HG03520 (cell line): Measurements from ENCODE around the gene TMEM223.
"Not testable (repeated sequence)": the region's sequence is repeated elsewhere in the genome, so short reads cannot be mapped to it uniquely, and the experiment has no call there.

ENCODE experiments used
- ATAC-seq: cut with Tn5 transposase; IDR thresholded peaks from one replicate; pipeline ENCODE4 v1.9.1; 2021; ENCODE audit warnings: mild to moderate bottlenecking, moderate library complexity; ENCODE audit not compliant: unreplicated experiment

Gene TMEM223

DNA sequence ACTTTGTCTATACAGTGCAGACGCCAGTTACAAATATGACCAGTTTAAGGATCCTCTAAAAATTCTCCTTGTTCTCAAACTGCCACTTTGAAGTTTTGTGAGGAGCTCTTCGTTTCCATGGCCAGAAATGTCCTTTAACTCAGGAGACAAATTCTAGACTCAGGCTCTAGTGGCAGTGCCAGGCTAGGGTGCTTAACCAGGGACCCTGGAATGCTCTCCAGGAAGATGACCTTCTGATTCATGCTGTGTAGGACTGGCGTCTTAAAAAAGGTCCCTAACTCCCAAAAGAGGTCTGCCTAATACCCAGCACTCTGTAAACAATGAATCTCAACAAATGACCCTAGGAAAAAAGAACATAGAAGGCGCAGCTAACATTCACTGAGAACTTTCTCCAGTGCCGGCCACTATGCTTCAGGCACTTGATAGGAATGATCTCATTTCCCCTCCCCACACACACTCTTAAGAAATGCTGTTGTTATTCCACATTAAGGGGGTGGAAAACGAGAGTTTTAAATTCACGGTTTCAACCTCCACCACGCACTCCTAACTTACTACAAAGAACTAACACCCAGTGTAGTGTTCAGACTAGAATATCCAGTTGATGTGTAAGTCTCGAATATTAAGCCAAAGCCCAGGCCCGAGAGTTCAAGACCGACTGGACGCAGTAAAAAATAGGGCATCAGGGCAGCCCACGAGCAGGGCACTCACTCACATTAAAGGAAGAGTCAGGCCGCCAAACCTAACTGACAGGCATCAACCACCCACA, 12.7 kb upstream of the TMEM223 start:
- ATAC-seq: no peak

- no peak for ATAC-seq
These were observed 9.3 kb upstream of the TMEM223 start for GRCh38 chr11:62801071-62801470.

GRCh38 chr11:62799486-62799885, 7.7 kb upstream of the TMEM223 start:
- no peak for ATAC-seq

DNA sequence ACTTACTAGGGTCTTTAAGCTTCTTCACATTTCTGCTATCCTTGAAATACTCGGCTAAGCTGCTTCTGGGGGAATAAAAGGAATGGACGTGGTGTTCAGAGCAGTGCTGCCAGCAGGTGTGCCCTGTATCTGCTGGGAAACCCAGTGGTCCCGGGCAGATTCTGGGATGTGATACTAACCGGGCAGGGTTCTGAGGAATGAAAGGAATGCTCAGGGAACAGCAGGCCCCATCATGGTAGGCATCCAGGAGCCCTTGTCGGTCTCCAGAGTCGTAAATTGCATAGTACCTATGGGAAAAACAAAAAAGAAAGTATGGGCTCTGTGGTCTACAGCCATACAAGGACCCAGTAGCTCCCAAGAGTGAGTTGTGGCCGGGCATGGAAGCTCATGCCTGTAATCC, 4.5 kb upstream of the TMEM223 start:
- ATAC-seq: no peak

DNA sequence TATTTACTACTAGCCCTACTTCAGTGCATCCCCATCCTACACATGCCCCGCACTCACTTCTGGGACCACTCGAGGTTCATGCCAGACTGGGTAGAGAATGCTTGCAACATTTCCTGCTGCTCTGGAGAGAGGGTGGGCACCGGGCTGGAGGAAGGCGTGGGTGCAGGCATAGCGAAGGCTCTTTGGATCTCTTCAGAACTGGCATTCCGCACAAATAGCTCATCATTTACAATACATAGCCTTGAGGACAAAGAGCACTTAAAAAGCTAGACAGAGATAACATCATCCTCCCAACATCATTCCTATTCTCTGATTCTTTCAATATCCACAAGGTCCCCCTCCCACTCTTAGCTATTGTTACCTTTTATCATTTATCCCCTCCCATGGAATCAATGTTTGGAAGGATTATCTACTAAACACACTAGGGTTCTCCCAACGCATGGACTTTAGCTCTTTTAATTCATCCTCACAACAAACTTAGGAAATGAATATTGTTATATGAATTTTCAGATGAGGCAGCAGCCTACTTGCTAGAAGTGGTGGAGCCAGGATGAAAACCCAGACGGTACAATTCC, 2.5 kb upstream of the TMEM223 start:
- no peak for ATAC-seq

- peak; percentile 2 for ATAC-seq
These were observed 383 bp upstream of the TMEM223 start for GRCh38 chr11:62792202-62792575.

GRCh38 chr11:62789576-62789975, 2.2 kb downstream of the TMEM223 start:
- ATAC-seq: no peak

DNA sequence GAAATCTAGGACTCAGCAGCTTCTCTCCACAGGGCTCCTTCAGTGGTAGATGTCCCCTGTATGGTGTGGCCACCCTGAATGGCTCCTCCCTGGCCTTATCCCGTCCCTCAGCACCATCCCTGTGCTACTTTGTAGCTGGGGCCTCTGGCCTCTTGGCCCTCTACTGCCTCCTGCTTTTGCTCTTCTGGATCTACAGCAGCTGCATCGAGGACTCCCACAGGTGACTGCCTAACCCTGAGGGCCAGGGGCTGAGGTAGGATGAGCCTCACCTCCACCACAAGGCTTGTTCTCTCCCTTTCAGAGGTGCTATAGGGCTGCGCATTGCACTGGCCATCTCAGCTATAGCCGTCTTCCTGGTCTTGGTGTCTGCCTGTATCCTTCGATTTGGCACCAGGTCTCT, 2.8 kb downstream of the TMEM223 start:
- ATAC-seq: no peak

- peak; percentile 57 for ATAC-seq
These were observed 4.6 kb downstream of the TMEM223 start, which contains the start of gene TMEM179B for GRCh38 chr11:62787005-62787759. TMEM179B (plus strand) TSS chr11:62787402; CDS start chr11:62787432, 30 bp downstream.

DNA sequence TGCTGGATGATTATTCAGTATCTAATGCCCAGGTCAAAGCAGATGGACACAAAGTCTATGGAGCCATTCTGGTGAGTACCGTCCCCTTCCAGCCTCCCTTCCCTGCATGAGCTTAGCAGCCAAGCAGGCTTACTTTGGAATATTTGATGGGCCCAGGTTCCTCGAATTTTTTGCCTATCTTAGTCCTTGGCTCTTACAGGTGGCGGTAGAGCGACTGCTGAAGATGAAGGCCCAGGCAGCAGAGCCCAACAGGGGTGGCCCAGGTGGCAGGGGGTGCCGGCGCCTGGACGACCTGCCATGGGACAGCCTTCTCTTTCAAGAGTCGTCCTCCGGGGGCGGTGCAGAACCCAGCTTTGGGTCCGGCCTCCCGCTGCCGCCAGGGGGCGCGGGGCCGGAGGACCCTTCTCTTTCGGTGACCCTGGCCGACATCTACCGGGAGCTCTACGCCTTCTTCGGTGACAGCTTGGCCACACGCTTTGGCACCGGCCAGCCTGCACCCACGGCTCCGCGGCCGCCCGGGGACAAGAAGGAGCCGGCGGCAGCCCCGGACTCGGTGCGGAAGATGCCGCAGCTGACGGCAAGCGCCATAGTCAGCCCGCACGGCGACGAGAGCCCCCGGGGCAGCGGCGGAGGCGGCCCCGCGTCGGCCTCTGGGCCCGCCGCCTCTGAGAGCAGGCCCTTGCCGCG, 5.3 kb downstream of the TMEM223 start:
- ATAC-seq: peak; percentile 36

DNA sequence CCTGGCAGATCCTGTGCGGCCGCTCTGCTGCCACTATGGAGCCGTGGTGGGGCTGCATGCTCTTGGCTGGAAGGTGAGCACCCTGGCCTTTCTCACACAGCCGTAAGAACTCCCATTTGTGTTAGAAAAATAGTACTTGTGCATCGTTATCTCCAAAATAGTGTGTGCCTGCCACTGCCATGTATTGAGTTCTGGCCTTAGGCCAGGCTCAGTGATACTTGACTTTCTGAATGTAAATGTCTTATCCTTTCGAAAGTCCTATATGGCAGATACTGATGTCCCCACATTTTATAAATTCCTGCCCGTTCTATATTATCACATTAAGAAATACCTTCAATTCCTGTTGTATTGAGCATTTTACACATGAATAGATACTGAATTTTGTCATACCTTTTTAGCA, 9.1 kb downstream of the TMEM223 start:
- ATAC-seq: no peak

DNA sequence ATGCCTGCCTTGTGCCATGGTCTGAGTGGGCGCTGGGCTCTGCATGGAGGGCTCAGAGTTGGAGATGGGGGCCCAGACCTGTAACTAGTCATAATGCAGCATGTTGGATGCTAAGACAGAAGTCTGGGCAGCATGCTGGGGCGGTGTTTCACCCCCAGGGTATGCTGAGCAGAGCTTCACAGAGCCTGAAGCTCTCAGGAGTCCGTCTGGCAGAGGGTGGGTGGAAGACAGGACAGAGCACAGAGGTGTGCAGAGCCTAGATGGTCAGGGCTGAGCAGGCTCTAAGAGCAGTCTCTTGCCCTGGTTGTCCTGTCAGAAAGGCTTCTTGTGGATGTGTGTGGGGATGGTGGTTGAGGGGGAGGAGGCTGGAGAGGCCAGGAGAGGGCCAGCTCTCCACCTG, 13.4 kb downstream of the TMEM223 start:
- ATAC-seq: no peak

DNA sequence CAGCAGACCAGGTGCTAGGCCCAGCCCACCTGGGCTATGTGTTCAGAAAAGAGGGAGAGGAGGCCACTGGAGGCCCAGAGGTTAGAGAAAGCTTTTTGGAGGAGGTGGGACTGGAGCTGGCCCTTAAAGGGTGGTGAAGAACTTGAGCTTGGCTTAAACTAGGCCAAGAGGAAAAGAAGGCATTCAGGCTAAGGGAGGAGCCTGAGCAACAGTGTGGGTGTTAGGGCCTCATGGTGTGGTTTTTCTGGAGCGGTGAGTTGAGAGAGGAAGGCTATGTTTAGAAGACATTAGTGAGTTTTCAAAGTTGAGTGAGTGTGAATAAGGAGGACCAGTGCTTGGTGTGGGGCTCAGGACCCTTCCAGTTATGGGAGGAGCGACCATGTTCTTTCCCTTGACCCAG, 14.4 kb downstream of the TMEM223 start:
- no peak for ATAC-seq

- ATAC-seq: no peak
These were observed 16.2 kb downstream of the TMEM223 start for GRCh38 chr11:62775646-62776045.

DNA sequence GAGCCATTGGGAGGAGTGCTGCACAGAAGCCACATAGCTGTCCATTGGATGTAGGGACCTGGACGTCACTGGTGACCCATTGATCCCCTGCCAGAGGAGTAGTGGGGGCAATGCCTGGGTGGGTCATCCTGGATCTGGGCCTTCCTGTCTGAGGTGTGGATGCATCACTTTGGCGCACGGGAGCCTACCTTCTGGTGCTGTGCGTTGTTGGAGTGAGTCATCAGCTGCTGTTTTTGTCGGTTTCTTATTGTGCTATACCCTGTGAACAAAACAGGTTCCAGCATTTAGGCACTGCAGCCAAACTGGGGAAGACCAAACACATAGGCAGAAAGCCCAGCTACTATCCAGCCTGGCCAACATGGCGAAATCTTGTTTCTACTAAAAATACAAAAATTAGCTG, 17.4 kb downstream of the TMEM223 start:
- ATAC-seq: no peak

GRCh38 chr11:62771144-62772021, 20.4 kb downstream of the TMEM223 start, which contains the start of gene TAF6L:
TAF6L (plus strand) TSS chr11:62771396; CDS start chr11:62775784, 4,388 bp downstream.
- ATAC-seq: peak; percentile 70

DNA sequence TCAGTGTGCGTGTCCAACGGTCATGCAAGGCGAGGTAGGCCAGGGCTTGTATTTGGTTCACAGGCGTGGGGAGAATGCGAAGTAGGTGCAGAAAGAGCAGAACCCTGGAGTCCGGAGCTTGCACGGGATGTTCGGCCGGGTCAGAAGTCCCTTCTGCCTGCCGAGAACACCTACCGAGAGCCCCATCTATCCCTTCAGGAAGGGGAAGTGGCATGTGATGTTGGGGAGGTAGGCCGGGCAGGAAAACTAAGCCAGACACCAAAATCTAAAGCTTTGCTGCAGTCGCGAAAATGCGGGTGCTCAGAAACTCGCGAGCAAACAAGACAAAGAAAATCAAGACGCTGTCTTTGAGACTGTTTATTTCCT, 21.0 kb downstream of the TMEM223 start:
- ATAC-seq: no peak

DNA sequence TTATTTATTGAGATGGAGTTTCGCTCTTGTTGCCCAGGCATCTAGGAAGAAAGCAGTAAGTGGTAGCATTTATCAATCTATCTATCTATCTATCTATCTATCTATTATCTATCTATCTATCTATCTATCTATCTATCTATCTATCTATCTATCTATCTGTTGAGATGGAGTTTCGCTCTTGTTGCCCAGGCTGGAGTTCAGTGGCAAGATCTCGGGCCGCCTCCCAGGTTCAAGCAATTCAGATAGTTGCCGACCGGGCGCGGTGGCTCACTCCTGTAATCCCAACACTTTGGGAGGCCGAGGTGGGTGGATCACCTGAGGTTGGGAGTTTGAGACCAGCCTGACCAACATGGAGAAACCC, 31.0 kb downstream of the TMEM223 start:
- ATAC-seq: not testable (repeated sequence)

DNA sequence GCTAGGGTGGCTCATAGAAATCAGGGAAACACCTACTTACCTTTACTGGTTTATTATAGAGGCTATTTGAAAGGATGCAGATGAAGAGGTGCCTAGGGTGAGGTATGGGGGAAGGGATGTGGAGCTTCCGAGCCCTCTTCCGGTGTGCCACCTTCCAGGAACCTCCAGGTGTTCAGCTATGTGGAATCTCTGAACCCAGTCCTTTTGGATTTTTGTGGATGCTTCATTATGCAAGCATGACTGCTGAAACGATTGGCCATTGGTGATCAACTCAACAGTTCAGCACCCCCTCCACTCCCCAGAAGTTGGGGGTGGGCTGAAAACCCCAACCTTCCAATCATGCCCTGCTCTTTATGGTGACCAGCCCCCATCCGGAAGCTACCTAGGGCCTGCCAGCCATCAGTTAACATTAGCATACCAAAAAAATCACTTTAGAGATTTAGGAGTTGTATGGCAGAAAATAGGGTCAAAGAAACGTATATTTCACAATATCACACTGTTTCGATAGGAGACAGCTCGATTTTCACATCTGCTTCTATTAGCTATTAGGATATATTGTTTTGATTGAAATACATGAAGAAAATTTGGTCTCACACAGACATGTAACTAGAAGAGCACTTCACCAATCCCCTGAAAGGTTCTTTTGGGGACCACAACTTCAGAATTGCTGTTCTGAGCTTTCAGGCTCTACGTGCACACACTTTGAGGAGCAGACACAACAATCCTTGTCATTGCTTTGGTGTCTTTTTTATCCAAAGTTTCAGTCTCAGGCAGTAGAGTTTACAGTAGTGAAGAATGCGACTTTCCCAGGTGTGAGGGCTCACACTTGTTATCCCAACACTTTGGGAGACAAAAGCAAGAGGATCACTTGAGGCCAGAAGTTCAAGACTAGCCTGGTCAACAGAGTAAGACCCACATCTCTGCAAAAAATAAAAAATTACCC, 33.7 kb downstream of the TMEM223 start:
- no peak for ATAC-seq
